ENCODE measurements around the gene GLDN. TPM values are rescaled to one million over a fixed set of nuclear protein-coding genes. Genes with fewer than 3 reads are reported as not detected.
A peak's percentile ranks its signal among the peaks of the same experiment; 100 is the strongest.

Gene GLDN
- total RNA-seq, 4 donors from 2014 or later: 4.2 to 6.0 (median 4.7) TPM

GRCh38 chr15:51321316-51321715 is 20.1 kb upstream of the GLDN start:
- peak in 1 of 2 donors; percentile 29 for DNase-seq (ENCODE audit: low spot score in 2 of 2)
- WGBS: 85% methylated on average over 4 of the region's 4 CpGs
- no peak for TF ChIP-seq EP300 (IDR thresholded peaks at IDR 0.05)
- no peak for TF ChIP-seq CTCF (IDR thresholded peaks at IDR 0.05)
- TF ChIP-seq POLR2AphosphoS5 (IDR thresholded peaks at IDR 0.05): no peak
- TF ChIP-seq POLR2A (IDR thresholded peaks at IDR 0.05): no peak
- Histone ChIP-seq H3K27me3 (no peaks in the 10 kb centered on the region), H3K36me3 (no peaks in the 10 kb centered on the region), H3K4me1 (peaks cover 11% of the 10 kb centered on the region), H3K9me3 (no peaks in the 10 kb centered on the region), H3K27ac (no peak overlapping the region), H3K4me3 (no peak overlapping the region)

- no peak overlapping the region for H3K4me3 ChIP-seq
- 90% methylated on average over 1 of the region's 1 CpG for WGBS
- H3K27me3 ChIP-seq: no peaks in the 10 kb centered on the region
- TF ChIP-seq POLR2A (IDR thresholded peaks at IDR 0.05) (no peak), EP300 (IDR thresholded peaks at IDR 0.05) (no peak), POLR2AphosphoS5 (IDR thresholded peaks at IDR 0.05) (no peak), CTCF (IDR thresholded peaks at IDR 0.05) (no peak)
- peak; percentile 79 to 84 for DNase-seq (ENCODE audit: low spot score in 2 of 2)
- H3K36me3 ChIP-seq: no peaks in the 10 kb centered on the region
- no peaks in the 10 kb centered on the region for H3K9me3 ChIP-seq
- H3K4me1 ChIP-seq: peaks cover 11% of the 10 kb centered on the region
- peak overlapping the region; percentile 56 for H3K27ac ChIP-seq
Observed at GRCh38 chr15:51322621-51323296, 18.7 kb upstream of the GLDN start.

- H3K9me3 ChIP-seq: no peaks in the 10 kb centered on the region
- 84% methylated on average over 7 of the region's 7 CpGs for WGBS
Observed at GRCh38 chr15:51323749-51324148, 17.7 kb upstream of the GLDN start.

GRCh38 chr15:51325167-51325566 is 16.3 kb upstream of the GLDN start:
- H3K27ac ChIP-seq: no peak overlapping the region
- 98% methylated on average over 3 of the region's 3 CpGs for WGBS

More at GRCh38 chr15:51323749-51324148, 17.7 kb upstream of the GLDN start:
- Histone ChIP-seq H3K27ac (peak overlapping the region; percentile 56), H3K27me3 (no peaks in the 10 kb centered on the region), H3K4me3 (no peak overlapping the region), H3K4me1 (peaks cover 11% of the 10 kb centered on the region), H3K36me3 (no peaks in the 10 kb centered on the region)
- TF ChIP-seq POLR2AphosphoS5 (IDR thresholded peaks at IDR 0.05): no peak
- TF ChIP-seq POLR2A (IDR thresholded peaks at IDR 0.05): no peak
- no peak for TF ChIP-seq EP300 (IDR thresholded peaks at IDR 0.05)
- DNase-seq (ENCODE audit: low spot score in 2 of 2): no peak

GRCh38 chr15:51327081-51327480 is 14.4 kb upstream of the GLDN start:
- no peak for DNase-seq (ENCODE audit: low spot score in 2 of 2)
- Histone ChIP-seq H3K36me3 (no peaks in the 10 kb centered on the region), H3K9me3 (no peaks in the 10 kb centered on the region), H3K27ac (no peak overlapping the region), H3K27me3 (no peaks in the 10 kb centered on the region), H3K4me3 (no peak overlapping the region), H3K4me1 (peaks cover 6% of the 10 kb centered on the region)
- TF ChIP-seq EP300 (IDR thresholded peaks at IDR 0.05) (no peak), CTCF (IDR thresholded peaks at IDR 0.05) (no peak), POLR2A (IDR thresholded peaks at IDR 0.05) (no peak), POLR2AphosphoS5 (IDR thresholded peaks at IDR 0.05) (no peak)
- 78% methylated on average over 2 of the region's 2 CpGs for WGBS

More at GRCh38 chr15:51325167-51325566, 16.3 kb upstream of the GLDN start:
- no peak for TF ChIP-seq CTCF (IDR thresholded peaks at IDR 0.05)
- TF ChIP-seq EP300 (IDR thresholded peaks at IDR 0.05): no peak
- no peak for TF ChIP-seq POLR2AphosphoS5 (IDR thresholded peaks at IDR 0.05)
- no peak for TF ChIP-seq POLR2A (IDR thresholded peaks at IDR 0.05)
- Histone ChIP-seq H3K9me3 (no peaks in the 10 kb centered on the region), H3K27me3 (no peaks in the 10 kb centered on the region), H3K4me1 (peaks cover 11% of the 10 kb centered on the region), H3K36me3 (no peaks in the 10 kb centered on the region), H3K4me3 (no peak overlapping the region)
- DNase-seq (ENCODE audit: low spot score in 2 of 2): no peak
